Caco-2 (cell line): ENCODE data around the gene RBM25. TPM values are rescaled to one million over a fixed set of nuclear protein-coding genes. Genes with fewer than 3 reads are reported as not detected.

ENCODE experiments used
- BruUV-seq: library from RNA; stranded (reverse); fragments of 400-500 nt; replicated peaks from 2 replicates; lab custom pipeline; 2021; lab: Mats Ljungman, UMichigan
- CTCF ChIA-PET: fragments of 300-600 bp; sonication (Branson Sonifier 250); formaldehyde crosslinking; loops from one replicate; lab custom pipeline; 2022; ENCODE audit warnings: antibody characterized with exemption; lab: Charles Lee
- POLR2A ChIA-PET: fragments of 300-600 bp; sonication (Branson Sonifier 250); formaldehyde crosslinking; loops from one replicate; lab custom pipeline; 2022; ENCODE audit warnings: antibody characterized with exemption; lab: Charles Lee
- DNase-seq, 2 experiments: peaks; one replicate each; pipeline versions ENCODE4 v3.0.0 to v3.0.0-alpha.2; 2020 to 2022
- H3K27me3 ChIP-seq: replicated peaks from 2 replicates; pipeline ENCODE4 v1.6.0; 2011; ENCODE audit warnings: low read length; ENCODE audit not compliant: control insufficient read depth, insufficient read depth
- H3K36me3 ChIP-seq: 2 replicates; pipeline ENCODE4 v1.5.1; 2011; ENCODE audit warnings: low read length; ENCODE audit not compliant: control insufficient read depth, insufficient read depth
- H3K4me1 ChIP-seq: fragments of 250-450 bp; sonication (Bioruptor Pico); 2 replicates; pipeline ENCODE4 v1.5.1; 2020; ENCODE audit warnings: mild to moderate bottlenecking
- H3K4me3 ChIP-seq: 2 replicates; pipeline ENCODE4 v1.5.1; 2011; ENCODE audit warnings: low read depth, mild to moderate bottlenecking, control low read depth, low read length
- H3K9me3 ChIP-seq: fragments of 250-450 bp; sonication (Bioruptor Pico); 2 replicates; pipeline ENCODE4 v1.5.1; 2020; ENCODE audit warnings: mild to moderate bottlenecking, moderate library complexity
- H3K27ac Mint-ChIP-seq: one replicate; pipeline ENCODE4 v1.8.0; 2022; ENCODE audit warnings: mixed read lengths; ENCODE audit not compliant: unreplicated experiment
- H3K27me3 Mint-ChIP-seq: one replicate; pipeline ENCODE4 v1.8.0; 2022; ENCODE audit warnings: mixed read lengths; ENCODE audit not compliant: insufficient read depth, unreplicated experiment
- H3K36me3 Mint-ChIP-seq: one replicate; pipeline ENCODE4 v1.8.0; 2022; ENCODE audit warnings: mild to moderate bottlenecking, mixed read lengths; ENCODE audit not compliant: insufficient read depth, unreplicated experiment
- H3K4me1 Mint-ChIP-seq: one replicate; pipeline ENCODE4 v1.8.0; 2022; ENCODE audit warnings: low read depth, mixed read lengths; ENCODE audit not compliant: unreplicated experiment
- H3K4me3 Mint-ChIP-seq: one replicate; pipeline ENCODE4 v1.8.0; 2022; ENCODE audit warnings: mild to moderate bottlenecking, moderate library complexity, mixed read lengths; ENCODE audit not compliant: unreplicated experiment
- H3K9me3 Mint-ChIP-seq: one replicate; pipeline ENCODE4 v1.8.0; 2022; ENCODE audit warnings: mixed read lengths; ENCODE audit not compliant: unreplicated experiment
- intact Hi-C: fragments of 100-400 bp; cut with micrococcal nuclease; formaldehyde crosslinking; loops from one replicate; pipeline ENCODE4 v1.10.0; 2022; ENCODE audit not compliant: unreplicated experiment
- total RNA-seq: library from RNA; stranded (reverse); gene quantifications from 2 replicates; pipeline ENCODE4 v1.2.3, GENCODE V29; 2022
- TF ChIP-seq, protein P1 (sequence below), 2 experiments: fragments of 200-600 bp in 1 of 2; IDR thresholded peaks; 1 replicate in 1 of 2; 2 replicates in 1 of 2; pipeline versions ENCODE4 v1.5.1 to v1.8.0; 2011 to 2022; ENCODE audit warnings: antibody characterized with exemption in 1 of 2, control low read depth in 1 of 2, inconsistent platforms in 1 of 2, low read depth in 1 of 2, low read length in 1 of 2, mild to moderate bottlenecking in 1 of 2, moderate library complexity in 1 of 2; ENCODE audit not compliant: insufficient read depth in 1 of 2, severe bottlenecking in 1 of 2, unreplicated experiment in 1 of 2

RBM25 gene
- total RNA-seq, 1 experiment from 2014 or later = 89.3 TPM

DNA sequence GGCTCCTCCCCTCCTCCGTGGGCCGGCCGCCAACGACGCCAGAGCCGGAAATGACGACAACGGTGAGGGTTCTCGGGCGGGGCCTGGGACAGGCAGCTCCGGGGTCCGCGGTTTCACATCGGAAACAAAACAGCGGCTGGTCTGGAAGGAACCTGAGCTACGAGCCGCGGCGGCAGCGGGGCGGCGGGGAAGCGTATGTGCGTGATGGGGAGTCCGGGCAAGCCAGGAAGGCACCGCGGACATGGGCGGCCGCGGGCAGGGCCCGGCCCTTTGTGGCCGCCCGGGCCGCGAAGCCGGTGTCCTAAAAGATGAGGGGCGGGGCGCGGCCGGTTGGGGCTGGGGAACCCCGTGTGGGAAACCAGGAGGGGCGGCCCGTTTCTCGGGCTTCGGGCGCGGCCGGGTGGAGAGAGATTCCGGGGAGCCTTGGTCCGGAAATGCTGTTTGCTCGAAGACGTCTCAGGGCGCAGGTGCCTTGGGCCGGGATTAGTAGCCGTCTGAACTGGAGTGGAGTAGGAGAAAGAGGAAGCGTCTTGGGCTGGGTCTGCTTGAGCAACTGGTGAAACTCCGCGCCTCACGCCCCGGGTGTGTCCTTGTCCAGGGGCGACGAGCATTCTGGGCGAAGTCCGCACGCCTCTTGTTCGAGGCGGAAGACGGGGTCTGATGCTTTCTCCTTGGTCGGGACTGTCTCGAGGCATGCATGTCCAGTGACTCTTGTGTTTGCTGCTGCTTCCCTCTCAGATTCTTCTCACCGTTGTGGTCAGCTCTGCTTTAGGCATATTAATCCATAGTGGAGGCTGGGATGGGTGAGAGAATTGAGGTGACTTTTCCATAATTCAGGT, 78.3 kb downstream of the RBM25 start, which contains the start of gene PSEN1:
Gene PSEN1 (plus strand): TSS at position 121 of the 839 bp plus-strand sequence. CDS start 11,513 bp downstream, outside the sequence.
- Histone ChIP-seq H3K4me1 (no peaks in the 10 kb centered on the region), H3K4me3 (peak within 1 kb of the TSS; percentile 82), H3K9me3 (no peaks in the 10 kb centered on the region), H3K36me3 (no peaks in the 10 kb centered on the region), H3K27me3 (no peaks in the 10 kb centered on the region)
- CTCF ChIA-PET = interaction anchor here (0.7 to 1.2 kb wide), 4 partner anchors 11 to 623 kb away, joined by 3 to 7 read pairs (median 4); no protein-coding TSS in a partner anchor
- DNase-seq = peak; percentile 96 to 98
- POLR2A ChIA-PET = interaction anchor here (0.6 to 1.3 kb wide), 14 partner anchors 11 to 1556 kb away, joined by 3 to 24 read pairs (median 5); partner anchors contain the start of genes RBM25, RIOX1 and ZFYVE1
- Mint-ChIP-seq H3K27ac (peak within 1 kb of the TSS; percentile 78), H3K4me1 (peaks cover 8% of the 10 kb centered on the region), H3K4me3 (peak within 1 kb of the TSS; percentile 74), H3K9me3 (peaks cover 16% of the 10 kb centered on the region), H3K27me3 (no peaks in the 10 kb centered on the region), H3K36me3 (peaks cover 35% of the 10 kb centered on the region)
- BruUV-seq = TSS peak; percentile 74
- TF ChIP-seq, protein P1, sequence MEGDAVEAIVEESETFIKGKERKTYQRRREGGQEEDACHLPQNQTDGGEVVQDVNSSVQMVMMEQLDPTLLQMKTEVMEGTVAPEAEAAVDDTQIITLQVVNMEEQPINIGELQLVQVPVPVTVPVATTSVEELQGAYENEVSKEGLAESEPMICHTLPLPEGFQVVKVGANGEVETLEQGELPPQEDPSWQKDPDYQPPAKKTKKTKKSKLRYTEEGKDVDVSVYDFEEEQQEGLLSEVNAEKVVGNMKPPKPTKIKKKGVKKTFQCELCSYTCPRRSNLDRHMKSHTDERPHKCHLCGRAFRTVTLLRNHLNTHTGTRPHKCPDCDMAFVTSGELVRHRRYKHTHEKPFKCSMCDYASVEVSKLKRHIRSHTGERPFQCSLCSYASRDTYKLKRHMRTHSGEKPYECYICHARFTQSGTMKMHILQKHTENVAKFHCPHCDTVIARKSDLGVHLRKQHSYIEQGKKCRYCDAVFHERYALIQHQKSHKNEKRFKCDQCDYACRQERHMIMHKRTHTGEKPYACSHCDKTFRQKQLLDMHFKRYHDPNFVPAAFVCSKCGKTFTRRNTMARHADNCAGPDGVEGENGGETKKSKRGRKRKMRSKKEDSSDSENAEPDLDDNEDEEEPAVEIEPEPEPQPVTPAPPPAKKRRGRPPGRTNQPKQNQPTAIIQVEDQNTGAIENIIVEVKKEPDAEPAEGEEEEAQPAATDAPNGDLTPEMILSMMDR (IDR thresholded peaks at IDR 0.05; ENCODE audit: insufficient read depth in 1 of 2, low read depth in 1 of 2, low read length in 1 of 2, severe bottlenecking in 1 of 2, unreplicated experiment in 1 of 2) = no peak
- intact Hi-C loops = no loop called here

DNA sequence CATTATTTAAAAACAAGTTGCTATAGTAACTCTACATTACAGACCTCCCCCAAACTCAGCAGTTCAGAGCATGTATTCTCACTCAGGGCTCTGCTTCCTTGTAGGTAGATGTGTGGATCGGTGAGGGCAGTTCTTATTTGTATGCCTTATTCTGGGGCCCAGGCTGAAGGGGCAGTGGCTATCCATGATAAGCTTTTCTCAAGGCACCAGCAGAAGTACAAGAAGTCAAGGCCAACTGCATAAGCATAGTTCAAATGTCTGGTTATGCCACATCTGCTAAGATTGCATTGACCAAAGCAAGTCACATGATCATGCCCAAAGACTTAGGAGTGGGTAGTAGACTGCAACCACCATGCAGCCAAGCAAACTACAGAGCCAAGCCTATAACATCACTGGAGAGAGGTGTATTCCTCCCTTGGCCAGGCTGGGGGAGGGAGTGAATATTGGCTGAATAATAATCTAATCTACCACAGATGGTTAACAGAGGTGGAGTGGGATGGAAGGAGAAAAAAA, 82.5 kb downstream of the RBM25 start:
- Mint-ChIP-seq H3K4me3 (no peak overlapping the region), H3K27ac (no peak overlapping the region), H3K36me3 (peaks cover 19% of the 10 kb centered on the region), H3K9me3 (no peaks in the 10 kb centered on the region), H3K27me3 (no peaks in the 10 kb centered on the region), H3K4me1 (peaks cover 8% of the 10 kb centered on the region)
- Histone ChIP-seq H3K36me3 (no peaks in the 10 kb centered on the region), H3K4me3 (no peak overlapping the region), H3K27me3 (no peaks in the 10 kb centered on the region), H3K4me1 (no peaks in the 10 kb centered on the region), H3K9me3 (no peaks in the 10 kb centered on the region)
- TF ChIP-seq, protein P1 (IDR thresholded peaks at IDR 0.05; ENCODE audit: insufficient read depth in 1 of 2, low read depth in 1 of 2, low read length in 1 of 2, severe bottlenecking in 1 of 2, unreplicated experiment in 1 of 2) = no peak
- intact Hi-C loops = no loop called here
- BruUV-seq = no TSS peak
- ChIA-PET POLR2A (no interaction called here), CTCF (no interaction called here)
- no peak for DNase-seq

DNA sequence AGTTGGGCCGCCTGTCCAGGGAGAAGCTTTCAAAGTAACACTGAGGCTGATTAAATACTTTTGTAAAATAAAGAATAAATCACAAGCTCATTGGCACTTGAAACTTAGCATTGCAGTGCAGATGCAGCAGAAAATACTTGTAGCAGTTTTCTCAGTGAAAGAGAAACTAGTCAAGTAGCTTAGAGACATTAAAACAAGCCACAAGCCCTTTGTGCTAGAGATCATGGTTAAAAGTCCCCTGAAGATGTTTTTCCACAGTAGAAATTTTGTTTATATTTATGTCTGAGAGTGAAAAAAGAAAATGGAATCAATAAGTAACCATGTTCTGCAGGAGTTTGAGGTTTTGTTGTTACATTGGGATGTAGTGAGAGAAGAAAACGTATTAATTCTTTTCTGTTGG, 83.9 kb downstream of the RBM25 start:
- Mint-ChIP-seq H3K4me3 (no peak overlapping the region), H3K4me1 (peaks cover 5% of the 10 kb centered on the region), H3K27me3 (no peaks in the 10 kb centered on the region), H3K36me3 (peaks cover 6% of the 10 kb centered on the region), H3K9me3 (no peaks in the 10 kb centered on the region), H3K27ac (no peak overlapping the region)
- TF ChIP-seq, protein P1 (IDR thresholded peaks at IDR 0.05; ENCODE audit: insufficient read depth in 1 of 2, low read depth in 1 of 2, low read length in 1 of 2, severe bottlenecking in 1 of 2, unreplicated experiment in 1 of 2) = no peak
- no peaks in the 10 kb centered on the region for H3K36me3 ChIP-seq
- intact Hi-C loops = no loop called here
- CTCF ChIA-PET = no interaction called here
- peaks cover 10% of the 10 kb centered on the region; the same call in 1 of the 2 replicates for H3K4me1 ChIP-seq
- no peaks in the 10 kb centered on the region for H3K27me3 ChIP-seq
- POLR2A ChIA-PET = no interaction called here
- no TSS peak for BruUV-seq
- H3K4me3 ChIP-seq = no peak overlapping the region
- H3K9me3 ChIP-seq = no peaks in the 10 kb centered on the region
- DNase-seq = no peak
